DMS79 treated with DMSO at 0.1 percent for 48 hours (cell line): ENCODE measurements around the gene ZNF763.
"Not testable (repeated sequence)": the region's sequence is repeated elsewhere in the genome, so short reads cannot be mapped to it uniquely, and the experiment has no call there.

Experiments
- DNase-seq: peaks from one replicate; lab custom pipeline; 2025; lab: John Stamatoyannopoulos, UW

The ZNF763 gene

DNA sequence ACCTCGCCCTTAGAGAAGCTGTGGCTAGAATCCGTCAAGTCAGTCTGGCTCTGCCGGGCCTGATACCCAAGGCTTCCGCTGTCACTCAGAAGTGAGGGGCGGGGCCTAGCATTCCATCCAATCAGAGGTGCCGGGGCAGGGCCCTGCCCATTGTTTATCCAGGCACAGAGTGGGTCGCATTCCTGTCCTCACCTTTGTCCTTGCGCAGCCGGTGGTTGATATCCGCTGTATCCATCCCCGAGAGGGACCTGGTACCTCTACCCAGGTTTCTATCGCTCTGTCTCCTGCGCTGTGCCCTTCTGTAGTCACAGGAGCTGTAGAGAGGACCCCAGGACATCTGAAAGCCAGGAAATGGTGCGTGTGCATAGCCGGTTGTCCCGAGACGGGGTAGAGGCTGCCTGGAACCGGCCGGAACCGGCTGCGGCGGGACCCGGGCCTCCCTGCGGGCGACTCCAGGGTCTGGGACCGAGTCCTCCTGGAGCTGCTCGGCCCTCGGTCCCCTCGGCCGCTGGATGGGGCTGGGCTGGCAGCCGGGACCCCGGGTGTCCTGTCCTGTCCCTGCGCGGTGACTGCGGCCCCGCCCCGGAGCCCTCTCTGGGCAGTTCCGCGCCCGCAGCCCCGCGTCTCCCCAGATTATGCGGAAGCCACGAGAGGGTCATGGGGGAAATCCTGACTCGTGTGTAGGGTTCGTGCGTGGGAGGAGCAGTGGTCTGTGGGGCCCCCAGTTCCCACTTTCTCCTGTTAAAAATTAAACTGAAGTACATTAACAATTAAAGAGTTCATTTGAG, at the start of gene ZNF763:
ZNF763 (plus strand) TSS at position 183 of the 788 bp plus-strand sequence; CDS start at position 352, 169 bp downstream.
- DNase-seq, result peak; percentile 92

DNA sequence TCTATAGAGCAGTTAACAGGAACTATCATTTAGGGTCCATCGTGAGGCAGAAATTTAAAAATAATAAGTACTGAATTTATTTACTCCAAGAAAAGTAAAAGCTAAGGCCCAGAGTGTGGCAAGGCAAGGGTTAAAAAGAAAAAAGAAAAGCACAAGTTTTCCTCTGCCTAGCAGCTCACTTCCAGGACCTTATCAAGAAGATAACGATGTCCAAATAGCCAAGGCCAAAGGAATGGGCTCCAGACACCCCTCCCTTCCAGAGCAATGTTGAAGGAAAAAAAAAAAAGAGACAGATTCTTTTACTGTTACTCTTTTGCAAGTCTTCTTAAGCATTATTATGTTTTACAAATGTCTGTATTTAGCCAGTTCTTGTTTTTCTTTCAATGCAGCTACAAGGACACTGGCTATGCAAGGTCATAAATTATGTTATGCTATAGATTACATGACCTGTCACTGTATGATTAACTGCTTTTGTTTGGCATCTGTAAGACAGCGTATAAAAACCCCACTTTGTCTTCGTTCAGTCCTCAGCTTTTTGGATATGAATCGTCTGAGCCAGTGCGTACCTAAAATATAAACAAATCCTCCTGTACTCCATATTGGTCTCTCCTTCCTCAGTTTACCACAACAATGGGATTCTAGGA, 42.9 kb upstream of the ZNF763 start:
- DNase-seq, result no peak

DNA sequence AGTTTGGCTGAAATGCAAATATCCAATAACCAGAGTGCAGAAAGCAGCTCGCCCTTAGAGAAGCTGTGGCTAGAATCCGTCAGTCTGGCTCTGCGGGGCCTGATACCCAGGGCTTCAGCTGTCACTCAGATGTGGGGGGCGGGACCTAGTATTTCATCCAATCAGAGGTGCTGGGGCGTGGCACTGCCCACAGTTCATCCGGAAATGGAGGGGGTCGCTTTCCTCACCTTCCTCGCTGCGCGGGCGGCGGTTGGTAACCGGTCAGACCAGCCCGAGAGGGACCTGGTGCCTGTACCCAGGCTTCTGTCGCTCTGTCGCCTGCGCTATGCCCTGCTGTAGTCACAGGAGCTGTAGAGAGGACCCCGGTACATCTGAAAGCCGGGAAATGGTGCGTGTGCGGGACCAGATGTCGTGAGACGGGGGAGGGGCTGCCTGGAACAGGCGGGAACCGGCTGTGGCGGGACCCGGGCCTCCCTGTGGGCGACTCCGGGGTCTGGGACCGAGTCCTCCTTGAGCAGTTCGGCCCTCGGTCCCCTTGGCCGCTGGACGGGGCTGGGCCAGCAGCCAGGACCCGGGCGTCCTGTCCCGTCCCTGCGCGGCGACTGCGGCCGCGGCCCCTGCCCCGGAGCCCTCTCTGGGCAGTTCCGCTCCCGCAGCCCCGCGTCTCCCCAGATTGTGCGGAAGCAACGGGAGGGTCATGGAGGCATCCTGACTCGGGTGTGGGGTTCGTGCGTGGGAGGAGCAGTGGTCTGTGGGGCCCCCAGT, 39.8 kb upstream of the ZNF763 start, which contains the start of gene ZNF700:
ZNF700 (plus strand) TSS at position 222 of the 765 bp plus-strand sequence; CDS start at position 326, 104 bp downstream.
- peak; percentile 96 for DNase-seq

DNA sequence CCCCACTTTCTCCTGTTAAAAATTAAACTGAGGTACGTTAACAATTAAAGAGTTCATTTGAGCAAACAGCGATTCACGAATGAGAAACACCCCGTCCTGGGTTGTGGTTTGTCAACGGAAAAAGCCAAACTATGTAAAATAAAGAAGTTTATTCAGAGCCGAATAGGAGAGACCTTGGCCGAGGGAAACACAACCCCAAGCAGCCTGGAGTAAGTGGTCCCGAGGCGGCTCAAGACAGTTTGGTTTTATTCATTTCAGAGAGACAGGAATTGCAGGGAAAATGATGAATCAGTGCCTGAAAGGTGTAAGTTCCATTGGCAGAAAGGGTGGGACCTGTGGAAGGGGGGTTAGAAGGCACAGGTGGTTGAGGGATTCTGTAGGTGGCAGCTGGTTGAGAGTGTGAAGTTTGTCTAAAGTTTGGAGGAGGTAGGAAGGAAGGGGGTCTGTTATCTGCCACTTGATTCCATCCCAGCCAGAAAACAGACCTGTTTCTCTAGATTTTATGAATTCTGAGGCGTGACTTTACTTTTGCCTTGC, 39.1 kb upstream of the ZNF763 start:
- DNase-seq, result not testable (repeated sequence)

DNA sequence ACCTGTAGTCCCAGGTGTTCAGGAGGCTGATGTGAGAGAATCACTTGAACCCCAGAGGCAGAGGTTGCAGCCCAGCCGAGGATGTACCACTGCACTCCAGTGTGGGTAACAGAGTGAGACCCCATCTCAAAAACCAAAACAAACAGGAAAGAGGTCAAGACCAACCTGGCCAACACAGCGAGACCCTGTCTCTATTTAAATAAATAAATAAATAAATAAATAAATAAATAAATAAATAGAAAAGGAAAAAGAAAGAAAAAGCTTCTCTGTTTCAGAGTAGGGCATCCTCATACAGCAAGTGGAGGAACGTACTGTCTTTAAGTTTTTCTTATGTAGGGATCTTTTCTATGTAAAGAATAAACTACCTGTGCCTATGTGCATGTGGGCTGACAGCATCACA, 37.6 kb upstream of the ZNF763 start:
- no peak for DNase-seq

DNA sequence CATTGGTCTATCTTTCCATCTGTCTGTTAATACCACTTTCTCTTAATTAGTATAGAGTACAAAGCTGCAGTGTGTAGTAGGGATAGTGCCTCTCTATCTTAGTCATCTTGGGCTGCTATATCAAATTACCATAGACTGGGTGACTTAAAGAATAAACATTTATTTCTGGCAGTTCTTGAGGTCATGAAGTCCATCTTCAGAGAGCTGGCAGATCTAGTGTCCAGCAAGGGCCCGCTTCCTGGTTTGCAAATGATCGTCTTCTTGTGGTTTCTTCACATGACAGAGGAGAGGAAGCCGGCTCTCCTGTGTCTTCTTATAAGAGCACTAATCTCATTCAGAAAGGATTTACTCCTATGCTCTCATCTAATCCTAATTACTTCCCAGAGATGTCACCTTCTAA, 33.8 kb upstream of the ZNF763 start:
- DNase-seq, result no peak

DNA sequence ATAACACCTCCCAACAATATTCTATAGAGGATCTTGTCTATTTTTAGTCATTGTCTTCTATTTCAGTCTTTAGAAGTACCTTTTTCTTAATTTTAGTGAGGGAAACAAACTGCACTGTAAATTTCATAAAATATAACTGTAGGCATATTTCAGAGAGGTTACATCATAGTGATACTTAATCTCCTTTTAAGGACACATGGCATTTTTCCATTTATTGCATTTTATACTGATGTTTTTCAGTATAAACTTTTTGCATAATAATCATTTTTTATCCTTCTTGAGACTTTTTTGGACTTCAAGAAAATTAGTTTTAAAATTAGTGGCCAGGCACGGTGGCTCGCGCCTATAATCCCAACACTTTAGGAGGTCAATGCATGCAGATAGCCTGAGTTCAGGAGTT, 33.3 kb upstream of the ZNF763 start:
- no peak for DNase-seq

DNA sequence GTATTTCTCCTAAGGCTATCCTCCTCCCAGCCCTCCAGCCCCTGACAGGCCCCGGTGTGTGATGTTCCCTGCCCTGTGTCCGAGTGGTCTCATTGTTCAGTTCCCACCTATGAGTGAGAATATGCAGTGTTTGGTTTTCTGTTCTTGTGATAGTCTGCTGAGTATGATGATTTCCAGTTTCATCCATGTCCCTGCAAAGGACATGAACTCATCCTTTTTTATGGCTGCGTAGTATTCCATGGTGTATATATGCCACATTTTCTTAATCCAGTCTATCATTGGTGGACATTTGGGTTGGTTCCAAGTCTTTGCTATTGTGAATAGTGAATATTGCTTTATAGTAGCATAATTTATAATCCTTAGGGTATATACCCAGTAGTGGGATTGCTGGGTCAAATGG, 29.0 kb upstream of the ZNF763 start:
- DNase-seq, result not testable (repeated sequence)

DNA sequence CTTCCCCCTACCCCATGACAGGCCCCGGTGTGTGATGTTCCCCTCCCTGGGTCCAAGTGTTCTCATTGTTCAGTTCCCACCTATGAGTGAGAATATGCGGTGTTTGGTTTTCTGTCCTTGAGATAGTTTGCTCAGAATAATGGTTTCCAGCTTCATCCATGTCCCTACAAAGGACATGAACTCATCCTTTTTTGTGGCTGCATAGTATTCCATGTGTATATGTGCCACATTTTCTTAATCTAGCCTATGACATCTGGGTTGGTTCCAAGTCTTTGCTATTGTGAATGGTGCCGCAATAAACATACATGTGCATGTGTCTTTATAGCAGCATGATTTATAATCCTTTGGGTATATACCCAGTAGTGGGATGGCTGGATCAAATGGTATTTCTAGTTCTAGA, 26.5 kb upstream of the ZNF763 start:
- DNase-seq, result not testable (repeated sequence)

DNA sequence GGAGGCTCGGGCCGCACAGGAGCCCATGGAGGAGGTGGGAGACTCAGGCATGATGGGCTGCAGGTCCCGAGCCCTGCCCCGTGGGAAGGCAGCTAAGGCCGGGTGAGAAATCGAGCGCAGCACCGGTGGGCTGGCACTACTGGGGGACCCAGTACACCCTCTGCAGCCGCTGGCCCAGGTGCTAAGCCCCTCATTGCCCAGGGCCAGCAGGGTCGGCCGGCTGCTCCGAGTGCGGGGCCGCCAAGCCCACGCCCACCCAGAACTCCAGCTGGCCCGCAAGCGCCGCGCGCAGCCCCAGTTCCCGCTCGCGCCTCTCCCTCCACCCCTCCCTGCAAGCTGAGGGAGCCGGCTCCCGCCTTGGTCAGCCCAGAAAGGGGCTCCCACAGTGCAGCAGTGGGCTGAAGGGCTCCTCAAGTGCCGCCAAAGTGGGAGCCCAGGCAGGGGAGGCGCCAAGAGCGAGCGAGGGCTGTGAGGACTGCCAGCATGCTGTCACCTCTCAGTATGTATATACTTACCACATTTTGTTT, 23.4 kb upstream of the ZNF763 start:
- not testable (repeated sequence) for DNase-seq

DNA sequence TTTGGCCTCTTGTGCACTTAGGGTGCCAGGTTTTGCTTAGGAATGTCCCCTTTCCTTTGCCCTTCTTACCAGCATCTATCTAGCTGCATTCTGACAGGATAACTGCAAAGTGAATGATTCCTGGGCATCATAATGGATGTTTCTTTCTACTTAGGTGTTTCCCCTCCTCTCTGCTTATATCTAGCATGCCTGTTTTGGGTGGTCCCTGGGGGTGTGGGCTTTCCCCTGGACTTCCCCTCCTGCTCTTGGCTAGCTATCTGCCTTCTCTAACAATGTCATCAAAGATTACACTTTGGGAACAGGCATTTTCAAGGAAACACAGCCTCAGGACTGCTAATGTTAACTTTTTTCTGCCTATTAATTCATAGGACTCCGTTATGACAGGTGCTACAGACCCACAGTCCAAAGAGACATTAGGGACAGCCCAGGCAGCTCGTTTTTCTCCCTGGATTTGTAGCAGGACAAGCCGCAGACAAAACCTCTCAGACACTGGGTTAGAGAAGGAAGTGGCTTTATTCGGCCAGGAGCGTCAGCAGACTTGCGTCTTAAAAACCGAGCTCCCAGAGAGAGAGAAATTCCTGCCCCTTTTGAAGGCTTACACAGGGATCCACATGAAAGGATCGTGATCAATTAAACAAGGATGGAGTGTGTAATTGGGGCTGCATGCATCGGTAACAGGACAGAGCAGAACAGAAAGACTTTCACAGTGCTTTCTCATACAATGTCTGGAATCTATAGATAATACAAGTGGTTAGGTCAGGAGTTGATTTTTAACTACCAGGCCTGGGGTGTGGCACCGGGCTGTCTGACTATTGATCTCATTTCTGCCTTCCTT, 22.6 kb upstream of the ZNF763 start:
- no peak for DNase-seq

DNA sequence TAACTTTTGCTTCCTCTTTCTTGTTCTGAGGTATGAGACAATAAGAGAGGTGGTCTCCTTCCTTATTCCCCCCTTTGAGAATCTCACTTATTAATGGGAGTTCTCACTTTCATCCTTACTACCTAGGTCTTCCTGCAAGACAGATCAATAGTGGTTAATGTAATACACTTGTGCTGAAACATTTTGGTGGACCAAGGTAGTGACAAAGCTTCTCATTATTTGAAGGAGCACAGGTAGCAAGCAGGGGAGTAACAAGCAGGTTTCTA, 22.1 kb upstream of the ZNF763 start:
- no peak for DNase-seq

DNA sequence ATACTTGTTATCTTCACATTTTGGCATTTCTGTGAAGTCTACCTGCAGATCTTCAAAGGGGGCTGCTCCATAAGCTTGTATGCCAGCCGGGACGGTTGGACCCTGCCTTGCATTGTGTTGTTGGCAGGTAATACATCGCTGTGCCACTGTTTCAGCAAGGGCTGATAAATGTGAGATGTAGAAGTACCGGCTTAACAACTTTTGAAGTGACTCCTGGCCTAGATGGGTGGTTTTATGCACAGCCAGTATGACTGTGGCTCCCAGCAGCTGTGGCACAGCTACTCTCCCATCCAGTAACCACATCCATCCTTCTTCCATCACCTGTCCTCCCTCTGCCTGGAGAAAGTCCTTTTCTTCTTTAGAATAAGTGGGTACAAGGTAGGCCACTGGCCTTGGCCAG, 20.2 kb upstream of the ZNF763 start:
- DNase-seq, result no peak

DNA sequence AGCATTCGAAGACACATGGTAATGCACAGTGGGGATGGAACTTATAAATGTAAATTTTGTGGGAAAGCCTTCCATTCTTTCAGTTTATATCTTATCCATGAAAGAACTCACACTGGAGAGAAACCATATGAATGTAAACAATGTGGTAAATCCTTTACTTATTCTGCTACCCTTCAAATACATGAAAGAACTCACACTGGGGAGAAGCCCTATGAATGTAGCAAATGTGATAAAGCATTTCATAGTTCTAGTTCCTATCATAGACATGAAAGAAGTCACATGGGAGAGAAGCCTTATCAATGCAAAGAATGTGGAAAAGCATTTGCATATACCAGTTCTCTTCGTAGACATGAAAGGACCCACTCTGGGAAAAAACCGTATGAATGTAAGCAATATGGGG, 16.2 kb upstream of the ZNF763 start:
- DNase-seq, result no peak

DNA sequence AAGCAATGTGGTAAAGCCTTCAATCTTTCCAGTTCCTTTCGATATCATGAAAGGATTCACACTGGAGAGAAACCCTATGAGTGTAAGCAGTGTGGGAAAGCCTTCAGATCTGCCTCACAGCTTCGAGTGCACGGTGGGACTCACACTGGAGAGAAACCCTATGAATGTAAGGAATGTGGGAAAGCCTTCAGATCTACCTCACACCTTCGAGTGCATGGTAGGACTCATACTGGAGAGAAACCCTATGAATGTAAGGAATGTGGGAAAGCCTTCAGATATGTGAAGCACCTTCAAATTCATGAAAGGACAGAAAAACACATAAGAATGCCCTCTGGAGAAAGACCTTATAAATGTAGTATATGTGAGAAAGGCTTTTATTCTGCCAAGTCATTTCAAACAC, 15.6 kb upstream of the ZNF763 start:
- DNase-seq, result no peak

DNA sequence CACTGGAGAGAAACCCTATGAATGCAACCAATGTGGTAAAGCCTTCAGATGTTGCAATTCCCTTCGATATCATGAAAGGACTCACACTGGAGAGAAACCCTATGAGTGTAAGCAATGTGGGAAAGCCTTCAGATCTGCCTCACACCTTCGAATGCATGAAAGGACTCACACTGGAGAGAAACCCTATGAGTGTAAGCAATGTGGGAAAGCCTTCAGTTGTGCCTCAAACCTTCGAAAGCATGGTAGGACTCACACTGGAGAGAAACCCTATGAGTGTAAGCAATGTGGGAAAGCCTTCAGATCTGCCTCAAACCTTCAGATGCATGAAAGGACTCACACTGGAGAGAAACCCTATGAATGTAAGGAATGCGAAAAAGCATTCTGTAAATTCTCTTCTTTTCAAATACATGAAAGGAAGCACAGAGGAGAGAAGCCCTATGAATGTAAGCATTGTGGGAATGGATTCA, 15.2 kb upstream of the ZNF763 start:
- DNase-seq, result not testable (repeated sequence)

DNA sequence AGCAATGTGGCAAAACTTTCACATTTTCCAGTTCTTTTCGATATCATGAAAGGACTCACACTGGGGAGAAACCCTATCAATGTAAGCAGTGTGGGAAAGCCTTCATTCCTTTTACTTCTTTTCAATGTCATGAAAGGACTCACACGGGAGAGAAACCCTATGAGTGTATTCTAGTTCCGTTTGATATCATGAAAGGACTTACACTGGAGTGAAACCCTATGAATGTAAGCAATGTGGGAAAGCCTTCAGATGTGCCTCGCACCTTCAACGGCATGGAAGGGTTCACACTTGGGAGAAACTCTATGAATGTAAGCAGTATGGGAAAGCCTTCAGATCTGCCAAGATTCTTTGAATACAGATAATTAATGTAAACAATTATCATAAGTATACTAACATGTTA, 14.5 kb upstream of the ZNF763 start:
- DNase-seq, result no peak

DNA sequence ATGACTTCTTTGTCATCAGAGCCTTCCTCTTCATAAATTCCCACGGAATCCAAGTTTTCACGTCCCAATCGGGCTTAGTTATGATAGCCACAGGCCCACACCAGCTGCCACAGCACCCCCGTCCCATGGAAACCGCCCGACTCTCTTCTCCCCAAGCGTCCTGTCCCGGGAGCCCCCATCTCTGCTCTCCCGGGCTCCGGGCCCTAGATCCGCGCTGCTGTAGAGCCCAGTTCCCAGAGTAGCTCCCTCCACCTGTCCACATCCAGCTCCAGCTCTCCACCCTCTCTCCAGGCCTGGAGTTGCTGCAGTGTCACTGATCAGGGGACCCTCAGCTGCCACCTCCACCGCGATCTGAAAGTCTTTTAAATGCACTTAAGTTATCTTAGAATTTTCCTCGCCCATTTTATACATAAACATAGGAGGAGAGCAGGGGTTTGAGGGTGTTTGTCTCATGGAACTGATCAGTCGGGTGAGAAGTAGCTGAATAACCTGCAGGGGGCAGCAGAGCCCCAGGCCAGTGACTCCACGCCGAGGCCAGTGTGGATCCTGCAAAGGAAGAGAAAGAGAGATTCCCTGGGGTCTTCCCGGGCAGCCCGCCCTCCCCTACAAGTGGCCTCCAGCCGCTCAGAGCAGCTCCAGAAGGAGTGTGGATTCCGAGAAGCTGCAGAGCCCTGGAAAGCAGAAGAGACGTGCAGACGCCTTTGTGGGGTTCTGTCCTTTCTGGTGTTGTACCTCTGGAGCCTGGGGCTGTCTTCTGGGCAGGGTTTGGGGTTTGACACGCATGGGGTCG, 1.1 kb upstream of the ZNF763 start:
- peak; percentile 72 for DNase-seq

DNA sequence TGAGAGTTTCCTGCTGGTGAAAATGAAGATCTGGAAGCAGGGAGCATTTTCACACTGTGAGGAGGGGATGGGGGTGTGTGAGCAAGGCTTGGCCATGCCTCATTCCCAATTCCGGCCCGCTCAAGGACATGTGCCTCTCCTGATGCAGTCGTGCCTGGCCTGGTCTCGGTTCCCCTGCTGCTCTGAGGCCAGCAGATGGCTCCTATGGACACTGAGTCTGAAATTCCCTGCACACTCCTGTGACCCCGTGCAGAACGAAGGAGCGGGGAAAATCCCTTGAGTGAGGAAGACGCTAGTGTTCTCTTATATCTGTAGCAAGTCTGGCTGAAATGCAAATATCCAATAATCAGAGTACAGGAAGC, 363 bp upstream of the ZNF763 start:
- DNase-seq, result no peak

DNA sequence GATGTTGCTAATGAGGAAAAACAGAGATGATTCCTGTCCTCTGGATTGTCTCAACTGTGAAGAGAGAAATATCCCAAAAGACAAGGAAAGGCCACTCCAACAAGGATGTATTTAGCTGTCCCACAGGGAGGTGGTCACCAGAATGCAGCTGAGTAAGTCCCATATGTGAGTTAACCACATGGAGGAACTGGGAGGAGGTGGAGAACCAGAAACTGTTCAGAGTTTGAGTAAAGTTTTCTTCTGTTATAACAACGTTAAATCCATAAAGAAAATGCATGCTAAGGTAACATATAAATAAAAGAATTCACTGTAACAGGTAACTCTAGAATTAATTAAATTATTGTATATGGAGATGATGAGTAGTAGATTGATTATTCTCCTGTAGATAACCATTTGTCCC, 5.3 kb downstream of the ZNF763 start:
- DNase-seq, result no peak

DNA sequence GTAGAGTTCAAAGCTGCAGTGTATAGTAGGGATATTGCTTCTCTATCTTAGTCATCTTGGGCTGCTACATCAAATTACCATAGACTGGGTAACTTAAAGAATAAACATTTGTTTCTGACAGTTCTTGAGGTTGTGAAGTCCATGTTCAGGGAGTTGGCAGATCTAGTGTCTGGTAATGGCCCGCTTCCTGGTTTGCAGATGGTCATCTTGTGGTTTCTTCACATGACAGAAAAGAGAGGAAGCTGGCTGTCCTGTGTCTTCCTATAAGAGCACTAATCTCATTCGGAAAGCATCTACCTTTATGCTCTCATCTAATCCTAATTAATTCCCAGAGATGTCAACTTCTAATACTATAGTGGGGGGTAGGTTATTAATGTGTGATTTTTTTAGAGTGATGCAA, 6.2 kb downstream of the ZNF763 start:
- no peak for DNase-seq
